Adrenal gland (tissue), 5 donors: Measurements from ENCODE around the gene KHDC3L.

Experiments
- POLR2A ChIP-seq, 2 donors: fragments of 450-650 bp; IDR thresholded peaks; one replicate each; pipeline ENCODE4 v1.6.1; 2017; ENCODE audit warnings: antibody characterized with exemption in 2 of 2, mild to moderate bottlenecking in 2 of 2, moderate library complexity in 1 of 2
- TF ChIP-seq, protein P1 (sequence below), 6 experiments: fragments of 450-650 bp in 4 of 6; fragments of 200-600 bp in 2 of 6; sonication (generic) in 1 of 6; IDR thresholded peaks; 1 replicate in 5 of 6; 2 replicates in 1 of 6; pipeline versions ENCODE4 v1.5.1 to v1.8.0; 2016 to 2021; ENCODE audit warnings: antibody characterized with exemption in 6 of 6, mild to moderate bottlenecking in 2 of 6, moderate library complexity in 1 of 6
- donor health status: DM: no; HTN: no; CAD: no.

DNA sequence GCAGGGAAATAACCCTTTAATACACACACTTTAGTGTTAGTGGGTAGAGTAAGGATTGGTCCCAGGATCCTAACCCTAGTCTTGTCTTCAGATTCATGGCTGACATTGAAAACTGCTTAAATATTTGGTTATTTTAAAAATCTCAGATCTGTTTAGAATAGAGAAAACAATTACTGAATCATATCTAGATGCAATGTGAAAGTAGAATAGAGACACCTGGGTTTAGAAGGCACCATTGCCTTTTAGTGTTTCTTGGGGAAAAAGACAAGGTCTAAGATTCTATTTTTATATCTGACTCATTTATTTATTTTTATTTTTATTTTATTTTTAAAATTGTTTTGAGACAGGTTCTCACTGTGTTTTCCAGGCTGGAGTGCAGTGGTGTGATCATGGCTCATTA is 38.2 kb downstream of the KHDC3L start:
- TF ChIP-seq, protein P1, sequence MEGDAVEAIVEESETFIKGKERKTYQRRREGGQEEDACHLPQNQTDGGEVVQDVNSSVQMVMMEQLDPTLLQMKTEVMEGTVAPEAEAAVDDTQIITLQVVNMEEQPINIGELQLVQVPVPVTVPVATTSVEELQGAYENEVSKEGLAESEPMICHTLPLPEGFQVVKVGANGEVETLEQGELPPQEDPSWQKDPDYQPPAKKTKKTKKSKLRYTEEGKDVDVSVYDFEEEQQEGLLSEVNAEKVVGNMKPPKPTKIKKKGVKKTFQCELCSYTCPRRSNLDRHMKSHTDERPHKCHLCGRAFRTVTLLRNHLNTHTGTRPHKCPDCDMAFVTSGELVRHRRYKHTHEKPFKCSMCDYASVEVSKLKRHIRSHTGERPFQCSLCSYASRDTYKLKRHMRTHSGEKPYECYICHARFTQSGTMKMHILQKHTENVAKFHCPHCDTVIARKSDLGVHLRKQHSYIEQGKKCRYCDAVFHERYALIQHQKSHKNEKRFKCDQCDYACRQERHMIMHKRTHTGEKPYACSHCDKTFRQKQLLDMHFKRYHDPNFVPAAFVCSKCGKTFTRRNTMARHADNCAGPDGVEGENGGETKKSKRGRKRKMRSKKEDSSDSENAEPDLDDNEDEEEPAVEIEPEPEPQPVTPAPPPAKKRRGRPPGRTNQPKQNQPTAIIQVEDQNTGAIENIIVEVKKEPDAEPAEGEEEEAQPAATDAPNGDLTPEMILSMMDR (IDR thresholded peaks at IDR 0.05) = no peak
- TF ChIP-seq POLR2A (IDR thresholded peaks at IDR 0.05) = no peak
